DND-41 (cell line): Measurements from ENCODE around the gene LCN15.
"Not testable (repeated sequence)": the region's sequence is repeated elsewhere in the genome, so short reads cannot be mapped to it uniquely, and the experiment has no call there.

ENCODE experiments used
- CTCF ChIP-seq: IDR thresholded peaks from 2 replicates; pipeline ENCODE4 v1.5.1; 2012; ENCODE audit warnings: borderline replicate concordance, low read length, moderate library complexity, mild to moderate bottlenecking; ENCODE audit not compliant: poor library complexity, severe bottlenecking; ENCODE audit errors: extremely low read depth
- EZH2 ChIP-seq: IDR thresholded peaks from 3 replicates; pipeline ENCODE4 v1.6.1; 2012; ENCODE audit warnings: borderline replicate concordance, low read depth, mild to moderate bottlenecking, moderate library complexity, low read length, inconsistent platforms; ENCODE audit not compliant: severe bottlenecking

GRCh38 chr9:136796775-136797347, 32.5 kb upstream of the LCN15 start:
- TF ChIP-seq CTCF, EZH2: not testable (repeated sequence)
